GM12878 (cell line): ENCODE measurements around the gene RAMACL. TPM values are rescaled to one million over a fixed set of nuclear protein-coding genes. Genes with fewer than 3 reads are reported as not detected.
"Not testable (repeated sequence)": the region's sequence is repeated elsewhere in the genome, so short reads cannot be mapped to it uniquely, and the experiment has no call there.

Source experiments
- ATAC-seq: fragments of 200-7000 bp; cut with Tn5 transposase; 3 replicates; pipeline ENCODE4 v1.9.1; 2020; ENCODE audit warnings: mild to moderate bottlenecking, moderate library complexity
- BruUV-seq: library from RNA; stranded (reverse); fragments of 400-500 nt; replicated peaks from 2 replicates; lab custom pipeline; 2021; lab: Mats Ljungman, UMichigan
- CTCF ChIA-PET: fragments of 300-600 bp; sonication (Branson Sonifier 250); formaldehyde crosslinking; extraction: SDS; loops from one replicate; lab custom pipeline; 2021; ENCODE audit warnings: inconsistent platforms; lab: Yijun Ruan, JAX
- POLR2A ChIA-PET: fragments of 350-600 bp; formaldehyde crosslinking; extraction: SDS; loops from one replicate; lab custom pipeline; 2021; ENCODE audit warnings: inconsistent platforms; lab: Charles Lee
- RAD21 ChIA-PET: fragments of 300-600 bp; sonication (Branson Sonifier 250); formaldehyde crosslinking; loops from one replicate; lab custom pipeline; 2023; ENCODE audit warnings: antibody characterized with exemption; ENCODE audit not compliant: unreplicated experiment; lab: Charles Lee
- SMC1A ChIA-PET: fragments of 300-600 bp; sonication (Branson Sonifier 250); formaldehyde crosslinking; loops from one replicate; lab custom pipeline; 2023; ENCODE audit not compliant: unreplicated experiment, uncharacterized antibody; lab: Charles Lee
- DNase-seq: peaks from one replicate; pipeline ENCODE4 v3.0.0-alpha.2; 2011; ENCODE audit warnings: low read depth, low spot score
- FAIRE-seq: peaks from 3 replicates; lab custom pipeline; 2011; peaks lifted over from hg19 to GRCh38; lab: Jason Lieb, UNC
- H2AFZ ChIP-seq: 2 replicates; pipeline ENCODE4 v1.6.0; 2011; ENCODE audit warnings: low read depth, low read length, control low read depth; ENCODE audit not compliant: control insufficient read depth
- H3K27ac ChIP-seq: 2 replicates; pipeline ENCODE4 v1.5.1; 2011; ENCODE audit warnings: control low read depth; ENCODE audit not compliant: control insufficient read depth, insufficient read depth
- H3K27me3 ChIP-seq, 2 experiments: replicated peaks in 1 of 2; 2 replicates each; pipeline versions ENCODE4 v1.6.0 to v1.6.1; 2011; ENCODE audit warnings: low read length in 1 of 2; ENCODE audit not compliant: control insufficient read depth in 2 of 2, insufficient read depth in 2 of 2
- H3K36me3 ChIP-seq, 2 experiments: 2 replicates each; pipeline ENCODE4 v1.5.1; 2011; ENCODE audit warnings: low read length in 1 of 2; ENCODE audit not compliant: control insufficient read depth in 2 of 2, insufficient read depth in 2 of 2
- H3K4me1 ChIP-seq: 2 replicates; pipeline ENCODE4 v1.6.1; 2011; ENCODE audit warnings: mild to moderate bottlenecking, low read length, moderate library complexity, mixed read lengths; ENCODE audit not compliant: control insufficient read depth, insufficient read depth
- H3K4me2 ChIP-seq: 2 replicates; pipeline ENCODE4 v1.6.0; 2011; ENCODE audit warnings: control low read depth; ENCODE audit not compliant: control insufficient read depth, insufficient read depth
- H3K4me3 ChIP-seq: fragments of 200-600 bp; sonication (generic); 2 replicates; pipeline ENCODE4 v1.5.1; 2016
- H3K79me2 ChIP-seq: 2 replicates; pipeline ENCODE4 v1.6.0; 2011; ENCODE audit warnings: low read length; ENCODE audit not compliant: control insufficient read depth, insufficient read depth
- H3K9ac ChIP-seq: 2 replicates; pipeline ENCODE4 v1.8.0; 2011; ENCODE audit warnings: low read length, control low read depth, mixed read lengths; ENCODE audit not compliant: control insufficient read depth, insufficient read depth
- H3K9me3 ChIP-seq: replicated peaks from 3 replicates; pipeline ENCODE4 v1.5.1; 2011; ENCODE audit warnings: mild to moderate bottlenecking, low read length; ENCODE audit not compliant: control insufficient read depth, insufficient read depth
- H4K20me1 ChIP-seq: 2 replicates; pipeline ENCODE4 v1.6.0; 2011; ENCODE audit not compliant: control insufficient read depth, insufficient read depth
- IRF4 ChIP-seq: IDR thresholded peaks from 2 replicates; pipeline ENCODE4 v1.6.1; 2011; ENCODE audit warnings: low read depth, low read length
- NR2C2 ChIP-seq: IDR thresholded peaks from 2 replicates; pipeline ENCODE4 v1.6.1; 2011; ENCODE audit warnings: borderline replicate concordance, low read depth; ENCODE audit not compliant: control insufficient read depth, insufficient read length
- WGBS: methylation state at CpG from one replicate; pipeline ENCODE4 v1.1.6; 2016; ENCODE audit warnings: low lambda C conversion rate; ENCODE audit not compliant: insufficient replicate concordance, insufficient coverage; ENCODE audit errors: missing lambda C conversion rate; 5-methylcytosine and 5-hydroxymethylcytosine counted together
- in situ Hi-C: fragments of 300-500 bp; cut with MboI; formaldehyde crosslinking; loops from 9 replicates; pipeline ENCODE4 v1.14.3; 2018; ENCODE audit warnings: mixed read lengths
- intact Hi-C: fragments of 100-400 bp; cut with micrococcal nuclease; formaldehyde crosslinking; loops from one replicate; pipeline ENCODE4 v1.14.2; 2022; ENCODE audit not compliant: unreplicated experiment
- polyA plus RNA-seq, 11 experiments: library from polyadenylated mRNA; depleted of rRNA in 4 of 11; unstranded in 6 of 11; stranded (reverse) in 5 of 11; fragments of >200 nt; fragmentation: Nextera tagmentation in 4 of 11; fragmentation: Illumina TruSeq in 1 of 11; extraction: Ambion mirVana in 4 of 11; extraction: Trizol in 1 of 11; gene quantifications; 1 replicate in 1 of 11; 2 replicates in 10 of 11; pipeline versions ENCODE4 v1.2.1 to v1.2.3, GENCODE V29; 2011 to 2016; ENCODE audit warnings: inconsistent platforms in 2 of 11, missing spikeins in 2 of 11, low read depth in 1 of 11
- total RNA-seq, 4 experiments: library from RNA; depleted of rRNA in 3 of 4; stranded (reverse); fragments of >200 nt in 3 of 4; fragmentation: Illumina TruSeq in 1 of 4; extraction: Trizol in 1 of 4; gene quantifications; 2 replicates each; pipeline versions ENCODE4 v1.2.1 to v1.2.3, GENCODE V29; 2013 to 2021
- TF ChIP-seq, protein P1 (sequence below): IDR thresholded peaks from 2 replicates; pipeline ENCODE4 v1.6.1; 2011; ENCODE audit warnings: borderline replicate concordance, low read depth, mild to moderate bottlenecking, moderate library complexity, low read length; ENCODE audit not compliant: insufficient read depth, poor library complexity, severe bottlenecking
- TF ChIP-seq, protein P2 (sequence below): IDR thresholded peaks from 2 replicates; pipeline ENCODE4 v1.6.1; 2011; ENCODE audit warnings: low read depth, mild to moderate bottlenecking, low read length, moderate library complexity, borderline replicate concordance; ENCODE audit errors: extremely low read depth

Gene RAMACL
- total and polyA plus RNA-seq, 10 of the 15 experiments (the other 5 are each of a cell fraction or from before 2014, with no cell fraction given): 0.09 to 1.3 (median 0.31) TPM; not detected in 1

DNA sequence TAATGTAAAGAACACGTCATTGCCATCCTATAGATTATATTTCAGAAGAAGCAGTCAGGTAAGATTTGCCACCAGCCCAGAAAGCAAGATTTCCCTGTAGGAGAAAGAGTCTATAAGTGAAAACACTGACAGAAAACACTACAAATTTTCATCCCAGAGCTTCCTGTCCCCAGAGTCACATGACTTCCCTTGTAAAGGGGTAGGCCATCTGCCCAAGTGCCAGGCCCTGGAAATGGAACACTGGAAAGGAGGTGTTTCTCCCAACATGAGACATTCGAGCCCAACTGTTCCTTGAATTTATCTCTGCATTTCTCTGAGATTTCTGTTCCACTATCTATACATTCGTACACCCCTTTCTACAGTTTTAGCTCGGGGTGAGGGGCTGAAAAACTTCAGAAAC is 46.9 kb downstream of the RAMACL start (continued):
- TF ChIP-seq, protein P1, sequence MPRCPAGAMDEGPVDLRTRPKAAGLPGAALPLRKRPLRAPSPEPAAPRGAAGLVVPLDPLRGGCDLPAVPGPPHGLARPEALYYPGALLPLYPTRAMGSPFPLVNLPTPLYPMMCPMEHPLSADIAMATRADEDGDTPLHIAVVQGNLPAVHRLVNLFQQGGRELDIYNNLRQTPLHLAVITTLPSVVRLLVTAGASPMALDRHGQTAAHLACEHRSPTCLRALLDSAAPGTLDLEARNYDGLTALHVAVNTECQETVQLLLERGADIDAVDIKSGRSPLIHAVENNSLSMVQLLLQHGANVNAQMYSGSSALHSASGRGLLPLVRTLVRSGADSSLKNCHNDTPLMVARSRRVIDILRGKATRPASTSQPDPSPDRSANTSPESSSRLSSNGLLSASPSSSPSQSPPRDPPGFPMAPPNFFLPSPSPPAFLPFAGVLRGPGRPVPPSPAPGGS: no peak
- TF ChIP-seq IRF4 (no peak), NR2C2 (no peak)
- TF ChIP-seq, protein P2, sequence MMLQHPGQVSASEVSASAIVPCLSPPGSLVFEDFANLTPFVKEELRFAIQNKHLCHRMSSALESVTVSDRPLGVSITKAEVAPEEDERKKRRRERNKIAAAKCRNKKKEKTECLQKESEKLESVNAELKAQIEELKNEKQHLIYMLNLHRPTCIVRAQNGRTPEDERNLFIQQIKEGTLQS: no peak

DNA sequence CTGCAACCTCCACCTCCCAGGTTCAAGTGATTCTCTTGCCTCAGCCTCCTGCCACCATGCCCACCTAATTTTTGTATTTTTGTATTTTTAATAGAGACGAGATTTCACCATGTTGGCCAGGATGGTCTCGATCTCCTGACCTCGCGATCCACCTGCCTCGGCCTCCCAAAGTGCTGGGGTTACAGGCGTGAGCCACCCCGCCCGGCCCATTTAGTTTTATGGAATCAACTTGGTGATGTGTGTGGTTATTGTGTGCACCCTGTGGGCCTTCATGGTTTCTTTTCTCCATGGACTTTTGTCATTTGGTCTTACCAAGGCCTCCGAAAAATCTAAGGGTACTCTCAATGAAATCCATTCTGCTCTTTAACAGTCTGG is 47.5 kb downstream of the RAMACL start:
- H3K9me3 ChIP-seq, CTCF ChIA-PET, FAIRE-seq: not testable (repeated sequence)

More for the DNA sequence above, 47.5 kb downstream of the RAMACL start:
- DNase-seq, RAD21 ChIA-PET, H3K27me3 ChIP-seq, H3K27ac ChIP-seq, SMC1A ChIA-PET, H3K9ac ChIP-seq, H3K36me3 ChIP-seq, BruUV-seq, ATAC-seq, H3K4me3 ChIP-seq, H4K20me1 ChIP-seq, H3K4me2 ChIP-seq, H3K79me2 ChIP-seq, H2AFZ ChIP-seq, in situ Hi-C loops, POLR2A ChIA-PET, intact Hi-C loops: not testable (repeated sequence)
- peaks cover 16% of the 10 kb centered on the region for H3K4me1 ChIP-seq
- WGBS: 94% methylated on average over 9 of the region's 9 CpGs
